Neural cell (in vitro differentiated cells): ENCODE measurements around the gene SCAI. TPM values are rescaled to one million over a fixed set of nuclear protein-coding genes. Genes with fewer than 3 reads are reported as not detected.
A peak's percentile ranks its signal among the peaks of the same experiment; 100 is the strongest.

Experiments
- H2AFZ ChIP-seq: fragments of 200-600, 300-800 bp; sonication (generic), shearing (Covaris generic); 2 replicates; pipeline ENCODE4 v1.6.0; 2014; ENCODE audit warnings: low read depth, mild to moderate bottlenecking, antibody characterized with exemption, low read length, moderate library complexity
- H3F3A ChIP-seq: fragments of 200-600 bp; shearing (Covaris generic); 2 replicates; pipeline ENCODE4 v1.6.1; 2016; ENCODE audit warnings: mild to moderate bottlenecking, moderate library complexity, mixed read lengths, antibody characterized with exemption, low read length; ENCODE audit not compliant: insufficient read depth, poor library complexity, severe bottlenecking
- H3K27ac ChIP-seq: fragments of 200-600, 300-800 bp; sonication (generic), shearing (Covaris generic); 2 replicates; pipeline ENCODE4 v1.5.1; 2014; ENCODE audit warnings: mild to moderate bottlenecking, low read length, moderate library complexity
- H3K27me3 ChIP-seq: fragments of 300-800, 200-600 bp; sonication (generic), shearing (Covaris generic); 2 replicates; pipeline ENCODE4 v1.6.0; 2014; ENCODE audit warnings: mild to moderate bottlenecking, low read depth, low read length, moderate library complexity; ENCODE audit not compliant: insufficient read depth
- H3K36me3 ChIP-seq: fragments of 300-800, 200-600 bp; sonication (generic), shearing (Covaris generic); 2 replicates; pipeline ENCODE4 v1.5.1; 2014; ENCODE audit warnings: mild to moderate bottlenecking, antibody characterized with exemption, low read length, moderate library complexity; ENCODE audit not compliant: insufficient read depth
- H3K4me2 ChIP-seq: fragments of 300-800, 200-600 bp; sonication (generic), shearing (Covaris generic); 2 replicates; pipeline ENCODE4 v1.6.0; 2014; ENCODE audit warnings: mild to moderate bottlenecking, low read length
- H3K4me3 ChIP-seq: fragments of 300-800, 200-600 bp; sonication (generic), shearing (Covaris generic); 2 replicates; pipeline ENCODE4 v1.5.1; 2014; ENCODE audit warnings: mild to moderate bottlenecking, low read length, moderate library complexity
- H3K79me2 ChIP-seq: fragments of 200-600 bp; shearing (Covaris generic); replicated peaks from 2 replicates; pipeline ENCODE4 v1.6.0; 2014; ENCODE audit warnings: mild to moderate bottlenecking, low read length, moderate library complexity; ENCODE audit not compliant: insufficient read depth
- H3K9ac ChIP-seq: fragments of 300-800, 200-600 bp; sonication (generic), shearing (Covaris generic); 2 replicates; pipeline ENCODE4 v1.6.1; 2016; ENCODE audit warnings: mild to moderate bottlenecking, low read length, mixed read lengths
- H3K9me2 ChIP-seq: fragments of 200-600 bp; shearing (Covaris generic); 2 replicates; pipeline ENCODE4 v1.6.1; 2016; ENCODE audit warnings: mild to moderate bottlenecking, low read length, mixed read lengths; ENCODE audit not compliant: insufficient read depth
- H3K9me3 ChIP-seq: fragments of 200-600, 300-800 bp; sonication (generic), shearing (Covaris generic); 2 replicates; pipeline ENCODE4 v1.6.1; 2016; ENCODE audit warnings: mild to moderate bottlenecking, mixed run types, low read length, moderate library complexity, mixed read lengths
- H4K20me1 ChIP-seq: fragments of 200-600 bp; shearing (Covaris generic); 2 replicates; pipeline ENCODE4 v1.6.1; 2016; ENCODE audit warnings: mild to moderate bottlenecking, mixed run types; ENCODE audit not compliant: insufficient read depth
- CTCF ChIP-seq: fragments of 450-650 bp; IDR thresholded peaks from 2 replicates; pipeline ENCODE4 v1.5.1; 2014; ENCODE audit warnings: antibody characterized with exemption, mild to moderate bottlenecking, moderate library complexity; ENCODE audit not compliant: poor library complexity, severe bottlenecking
- EP300 ChIP-seq: fragments of 450-650 bp; conservative IDR thresholded peaks from 2 replicates; pipeline ENCODE4 v1.6.1; 2014; ENCODE audit warnings: antibody characterized with exemption, mild to moderate bottlenecking, moderate library complexity; ENCODE audit not compliant: poor library complexity, severe bottlenecking
- EZH2 ChIP-seq: fragments of 200-600, 300-800 bp; shearing (Covaris generic), sonication (generic); IDR thresholded peaks from 2 replicates; pipeline ENCODE4 v1.6.1; 2014; ENCODE audit warnings: antibody characterized with exemption, low read length, borderline replicate concordance, mild to moderate bottlenecking; ENCODE audit not compliant: insufficient read depth, poor library complexity, severe bottlenecking
- MXI1 ChIP-seq: fragments of 450-650 bp; conservative IDR thresholded peaks from 2 replicates; pipeline ENCODE4 v1.6.1; 2014; ENCODE audit warnings: antibody characterized with exemption, mild to moderate bottlenecking; ENCODE audit not compliant: poor library complexity, severe bottlenecking
- POLR2AphosphoS5 ChIP-seq: IDR thresholded peaks from 2 replicates; pipeline ENCODE4 v1.6.1; 2012
- REST ChIP-seq: IDR thresholded peaks from 2 replicates; pipeline ENCODE4 v1.6.1; 2012; ENCODE audit warnings: borderline replicate concordance
- SMC3 ChIP-seq: fragments of 450-650 bp; conservative IDR thresholded peaks from 2 replicates; pipeline ENCODE4 v1.6.1; 2014; ENCODE audit warnings: antibody characterized with exemption, mild to moderate bottlenecking, moderate library complexity; ENCODE audit not compliant: poor library complexity
- TAF1 ChIP-seq: IDR thresholded peaks from 2 replicates; pipeline ENCODE4 v1.6.1; 2012; ENCODE audit warnings: low read depth
- polyA plus RNA-seq: library from polyadenylated mRNA; depleted of rRNA; stranded (reverse); fragments of >200 nt; gene quantifications from 2 replicates; pipeline ENCODE4 v1.2.3, GENCODE V29; 2014

The SCAI gene
- polyA plus RNA-seq, 1 donor from 2014 or later = 43.2 TPM

- peak overlapping the region; percentile 95 for H3K27ac ChIP-seq
- peaks cover 15% of the 10 kb centered on the region for H3F3A ChIP-seq
- no peak overlapping the region for H2AFZ ChIP-seq
- H3K9ac ChIP-seq = peak overlapping the region; percentile 59
- TF ChIP-seq REST = peak; percentile 75
- no peak for TF ChIP-seq CTCF
- TF ChIP-seq MXI1 = no peak
- peak; percentile 45 for TF ChIP-seq POLR2AphosphoS5
- no peak for TF ChIP-seq SMC3
- TF ChIP-seq TAF1 = no peak
- TF ChIP-seq EP300 = peak; percentile 56
- H3K4me3 ChIP-seq = peak overlapping the region; percentile 60
- H3K27me3 ChIP-seq = no peaks in the 10 kb centered on the region
- no peaks in the 10 kb centered on the region for H3K9me2 ChIP-seq
- no peaks in the 10 kb centered on the region for H3K9me3 ChIP-seq
- H4K20me1 ChIP-seq = no peaks in the 10 kb centered on the region
- H3K4me2 ChIP-seq = peak overlapping the region; percentile 99
- H3K79me2 ChIP-seq = peaks cover 3% of the 10 kb centered on the region
- H3K36me3 ChIP-seq = no peaks in the 10 kb centered on the region
Measured at GRCh38 chr9:125049212-125050049, 93.9 kb downstream of the SCAI start.

- Histone ChIP-seq H3F3A (no peaks in the 10 kb centered on the region), H3K4me2 (no peak overlapping the region), H3K9ac (no peak overlapping the region), H4K20me1 (no peaks in the 10 kb centered on the region), H3K9me2 (no peaks in the 10 kb centered on the region), H3K27me3 (no peaks in the 10 kb centered on the region), H3K27ac (no peak overlapping the region), H3K4me3 (no peak overlapping the region), H3K79me2 (peaks cover 3% of the 10 kb centered on the region), H3K36me3 (no peaks in the 10 kb centered on the region), H3K9me3 (no peaks in the 10 kb centered on the region), H2AFZ (no peak overlapping the region)
- TF ChIP-seq MXI1 = no peak
Measured at GRCh38 chr9:125043631-125044030, 99.7 kb downstream of the SCAI start.

GRCh38 chr9:125043148-125043547, 100.2 kb downstream of the SCAI start:
- no peaks in the 10 kb centered on the region for H3K36me3 ChIP-seq
- peaks cover 3% of the 10 kb centered on the region for H3K79me2 ChIP-seq
- no peak overlapping the region for H2AFZ ChIP-seq
- H3F3A ChIP-seq = no peaks in the 10 kb centered on the region
- TF ChIP-seq EZH2 = no peak
- TF ChIP-seq EP300 = no peak
- no peak for TF ChIP-seq SMC3
- no peak for TF ChIP-seq POLR2AphosphoS5
- TF ChIP-seq CTCF = no peak
- TF ChIP-seq TAF1 = no peak
- no peak for TF ChIP-seq REST
- no peaks in the 10 kb centered on the region for H3K9me3 ChIP-seq
- no peak overlapping the region for H3K9ac ChIP-seq
- H3K9me2 ChIP-seq = no peaks in the 10 kb centered on the region
- no peaks in the 10 kb centered on the region for H4K20me1 ChIP-seq
- H3K4me2 ChIP-seq = no peak overlapping the region
- no peak overlapping the region for H3K27ac ChIP-seq
- no peaks in the 10 kb centered on the region for H3K27me3 ChIP-seq
- H3K4me3 ChIP-seq = no peak overlapping the region
